ENCODE results near the gene MYH7.
"Not testable (repeated sequence)": the region's sequence is repeated elsewhere in the genome, so short reads cannot be mapped to it uniquely, and the experiment has no call there.

Gene MYH7

DNA sequence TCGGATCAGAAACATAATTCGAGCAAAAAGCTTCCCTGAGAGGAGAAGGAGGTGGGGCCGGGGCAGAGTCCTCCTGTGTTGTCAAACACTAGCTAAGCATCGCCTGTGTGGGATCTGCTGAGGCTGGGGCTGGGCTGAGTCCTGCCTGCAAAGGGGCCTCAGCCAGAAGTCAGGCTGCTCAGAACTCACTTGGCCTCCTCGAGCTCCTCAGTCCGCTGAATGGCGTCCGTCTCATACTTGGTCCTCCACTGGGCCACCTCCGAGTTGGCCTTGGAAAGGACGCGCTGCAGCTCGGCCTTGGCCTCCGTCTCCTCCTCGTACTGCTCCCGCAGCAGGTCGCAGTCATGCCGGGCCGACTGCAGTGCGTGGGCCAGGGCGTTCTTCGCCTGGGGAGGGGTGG, 17.4 kb downstream of the MYH7 start:
- TF ChIP-seq POLR2AphosphoS5 (IDR thresholded peaks at IDR 0.05; ENCODE audit: low read depth, low read length) (no peak), POU2F2 (IDR thresholded peaks at IDR 0.05; ENCODE audit: low read depth, low read length) (no peak), TAF1 (IDR thresholded peaks at IDR 0.05; ENCODE audit: low read depth, low read length) (no peak), SPI1 (IDR thresholded peaks at IDR 0.05; ENCODE audit: low read depth, low read length) (no peak), PAX5 (IDR thresholded peaks at IDR 0.05; ENCODE audit: insufficient read depth, low read length, severe bottlenecking) (no peak), POLR2A (IDR thresholded peaks at IDR 0.05; ENCODE audit: low read depth, low read length) (no peak)
- DNase-seq (ENCODE audit: insufficient read length, low spot score) (no peak), FAIRE-seq (no peak)

DNA sequence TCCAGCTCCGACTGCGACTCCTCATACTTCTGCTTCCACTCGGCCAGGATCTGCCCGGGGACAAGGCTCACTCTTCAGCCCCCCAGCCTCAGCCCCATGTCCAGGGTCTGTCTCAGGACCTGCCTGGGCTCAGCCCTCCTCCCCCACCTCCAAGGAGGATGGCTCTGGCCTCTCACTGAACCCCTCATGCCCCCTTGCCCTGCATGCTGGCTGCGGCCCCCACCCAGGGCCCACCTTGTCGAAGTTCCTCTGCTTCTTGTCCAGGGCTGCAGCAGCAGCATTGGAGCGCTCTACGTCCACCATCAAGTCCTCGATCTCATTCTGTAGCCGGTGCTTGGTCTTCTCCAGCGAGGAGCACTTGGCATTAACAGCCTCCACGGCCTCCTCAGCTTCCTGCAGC, 18.2 kb downstream of the MYH7 start:
- DNase-seq (ENCODE audit: insufficient read length, low spot score); FAIRE-seq: not testable (repeated sequence)

DNA sequence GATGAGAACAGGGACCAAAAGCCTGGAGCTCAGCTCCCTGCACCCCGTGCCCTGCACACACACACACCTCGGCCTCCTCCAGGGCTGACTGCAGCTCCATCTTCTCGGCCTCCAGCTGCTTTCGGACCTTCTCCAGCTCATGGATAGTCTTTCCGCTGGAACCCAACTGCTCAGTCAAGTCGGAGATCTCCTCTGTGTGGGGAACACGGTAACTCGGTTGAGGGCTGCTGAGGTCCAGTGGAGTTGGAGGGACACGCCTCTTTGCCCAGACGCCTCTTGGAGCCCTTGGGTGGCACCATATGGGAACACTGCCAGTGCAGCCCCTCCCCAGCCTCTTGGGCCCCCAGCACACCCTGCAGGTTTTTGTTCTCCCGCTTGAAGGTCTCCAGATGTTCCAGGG, 18.7 kb downstream of the MYH7 start:
- no peak for TF ChIP-seq POU2F2 (IDR thresholded peaks at IDR 0.05; ENCODE audit: low read depth, low read length)
- no peak for TF ChIP-seq POLR2A (IDR thresholded peaks at IDR 0.05; ENCODE audit: low read depth, low read length)
- no peak for TF ChIP-seq PAX5 (IDR thresholded peaks at IDR 0.05; ENCODE audit: insufficient read depth, low read length, severe bottlenecking)
- no peak for TF ChIP-seq POLR2AphosphoS5 (IDR thresholded peaks at IDR 0.05; ENCODE audit: low read depth, low read length)
- no peak for TF ChIP-seq SPI1 (IDR thresholded peaks at IDR 0.05; ENCODE audit: low read depth, low read length)
- TF ChIP-seq TAF1 (IDR thresholded peaks at IDR 0.05; ENCODE audit: low read depth, low read length): no peak
- no peak for FAIRE-seq
- no peak for DNase-seq (ENCODE audit: insufficient read length, low spot score)

DNA sequence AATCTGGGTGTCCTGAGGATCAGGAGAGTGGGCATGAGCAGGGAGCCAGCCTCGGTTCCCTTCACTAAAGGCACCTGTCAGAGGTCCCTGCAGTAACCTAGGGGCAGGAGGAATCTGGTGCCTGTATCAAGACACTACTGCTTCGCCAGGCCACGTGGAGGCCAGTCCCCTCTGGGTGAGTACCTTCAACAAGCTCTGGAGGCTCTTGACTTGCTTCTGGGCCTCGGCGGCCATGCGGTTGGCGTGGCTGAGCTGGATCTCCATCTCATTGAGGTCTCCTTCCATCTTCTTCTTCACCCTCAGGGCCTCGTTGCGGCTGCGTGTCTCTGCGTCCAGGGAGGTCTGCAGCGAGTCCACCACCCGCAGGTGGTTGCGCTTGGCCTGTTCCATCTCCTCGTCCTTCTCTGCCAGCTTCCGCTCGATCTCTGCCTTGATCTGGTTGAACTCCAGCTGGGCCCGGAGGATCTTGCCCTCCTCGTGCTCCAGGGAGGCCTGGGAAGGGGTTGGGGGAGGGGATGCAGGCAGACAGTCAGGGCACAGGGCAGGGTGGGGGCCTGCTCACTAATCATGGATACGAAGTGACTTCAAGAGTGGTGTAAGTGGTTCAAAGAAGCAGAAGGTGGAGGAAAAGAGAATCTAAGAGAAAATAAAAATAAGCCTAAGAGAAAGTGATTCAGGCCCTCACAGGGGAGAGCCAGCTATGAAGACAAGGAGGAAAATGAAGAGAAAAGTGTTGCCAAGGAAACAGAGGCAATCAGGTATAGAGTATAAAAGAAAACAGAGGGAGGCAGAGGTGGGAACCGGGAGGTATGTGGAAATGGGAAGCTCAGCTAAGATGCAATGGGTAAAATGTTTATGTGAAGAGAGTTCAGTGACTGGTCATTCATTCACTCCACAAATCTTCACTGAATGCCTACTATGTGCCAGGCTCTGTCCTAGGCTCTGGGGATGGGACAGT, 19.4 kb downstream of the MYH7 start:
- TF ChIP-seq TAF1 (IDR thresholded peaks at IDR 0.05; ENCODE audit: low read depth, low read length): no peak
- no peak for TF ChIP-seq POU2F2 (IDR thresholded peaks at IDR 0.05; ENCODE audit: low read depth, low read length)
- TF ChIP-seq PAX5 (IDR thresholded peaks at IDR 0.05; ENCODE audit: insufficient read depth, low read length, severe bottlenecking): no peak
- no peak for TF ChIP-seq POLR2AphosphoS5 (IDR thresholded peaks at IDR 0.05; ENCODE audit: low read depth, low read length)
- no peak for TF ChIP-seq SPI1 (IDR thresholded peaks at IDR 0.05; ENCODE audit: low read depth, low read length)
- no peak for TF ChIP-seq POLR2A (IDR thresholded peaks at IDR 0.05; ENCODE audit: low read depth, low read length)
- no peak for FAIRE-seq

DNA sequence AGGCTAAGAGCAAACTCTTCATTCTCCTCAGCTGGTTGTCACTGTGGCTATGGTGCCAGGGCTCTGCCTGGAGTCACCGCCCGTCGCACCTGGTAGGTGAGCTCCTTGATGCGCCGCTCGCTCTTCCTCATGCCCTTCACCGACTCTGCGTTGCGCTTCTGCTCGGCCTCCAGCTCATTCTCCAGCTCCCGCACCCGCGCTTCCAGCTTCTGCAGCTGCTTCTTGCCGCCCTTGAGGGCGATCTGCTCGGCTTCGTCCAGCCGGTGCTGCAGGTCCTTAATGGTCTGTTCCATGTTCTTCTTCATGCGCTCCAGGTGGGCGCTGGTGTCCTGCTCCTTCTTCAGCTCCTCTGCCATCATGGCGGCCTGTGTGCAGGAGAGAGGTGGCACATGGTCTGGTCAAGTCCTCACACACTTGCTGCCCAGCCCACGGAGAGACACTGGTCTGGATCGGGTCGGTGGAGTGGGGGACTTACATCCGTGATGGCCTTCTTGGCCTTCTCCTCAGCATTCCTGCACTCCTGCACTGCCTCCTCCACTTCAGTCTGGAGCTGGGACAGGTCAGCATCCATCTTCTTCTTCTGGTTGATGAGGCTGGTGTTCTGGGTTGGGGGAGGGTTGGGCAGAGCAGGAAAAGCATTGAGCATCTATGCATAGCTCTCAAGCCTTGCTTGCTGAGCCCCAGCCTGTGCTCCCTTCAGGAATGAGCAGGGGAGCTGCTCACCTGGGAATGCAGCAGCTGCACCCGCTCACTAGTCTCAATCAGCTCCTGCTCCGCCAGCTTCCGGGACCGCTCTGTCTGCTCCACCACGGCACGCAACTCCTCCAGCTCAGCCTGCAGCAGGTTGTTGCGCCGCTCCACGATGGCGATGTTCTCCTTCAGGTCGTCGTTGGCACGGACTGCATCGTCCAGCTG, 20.3 kb downstream of the MYH7 start:
- TF ChIP-seq POU2F2 (IDR thresholded peaks at IDR 0.05; ENCODE audit: low read depth, low read length) (no peak), POLR2AphosphoS5 (IDR thresholded peaks at IDR 0.05; ENCODE audit: low read depth, low read length) (no peak), SPI1 (IDR thresholded peaks at IDR 0.05; ENCODE audit: low read depth, low read length) (no peak), PAX5 (IDR thresholded peaks at IDR 0.05; ENCODE audit: insufficient read depth, low read length, severe bottlenecking) (no peak)
- DNase-seq (ENCODE audit: insufficient read length, low spot score) (no peak), FAIRE-seq (no peak)

More for the DNA sequence above, 19.4 kb downstream of the MYH7 start:
- no peak for DNase-seq (ENCODE audit: insufficient read length, low spot score)

DNA sequence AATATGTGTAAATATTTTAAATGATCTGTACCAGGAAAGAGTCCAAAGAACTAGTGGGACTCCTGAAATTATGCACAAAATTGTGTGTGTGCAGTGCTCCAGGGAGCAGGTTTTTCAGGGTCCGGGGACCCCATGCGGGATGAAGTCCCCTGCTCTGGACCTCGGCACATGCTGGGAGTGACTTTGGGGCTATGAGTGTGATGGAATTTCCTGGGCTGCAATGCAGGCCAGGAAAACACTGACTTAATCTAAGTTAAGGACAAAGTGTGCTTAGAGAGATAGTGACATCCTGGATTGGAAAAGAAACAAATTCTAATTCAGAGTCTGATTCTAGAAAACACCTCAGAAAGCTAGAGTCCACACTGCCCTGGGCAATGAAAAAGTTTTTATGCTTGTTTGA, 21.2 kb downstream of the MYH7 start:
- DNase-seq (ENCODE audit: insufficient read length, low spot score) (no peak), FAIRE-seq (no peak)
- TF ChIP-seq SPI1 (IDR thresholded peaks at IDR 0.05; ENCODE audit: low read depth, low read length): no peak
- no peak for TF ChIP-seq POU2F2 (IDR thresholded peaks at IDR 0.05; ENCODE audit: low read depth, low read length)
- TF ChIP-seq TAF1 (IDR thresholded peaks at IDR 0.05; ENCODE audit: low read depth, low read length): no peak
- TF ChIP-seq POLR2AphosphoS5 (IDR thresholded peaks at IDR 0.05; ENCODE audit: low read depth, low read length): no peak
- TF ChIP-seq PAX5 (IDR thresholded peaks at IDR 0.05; ENCODE audit: insufficient read depth, low read length, severe bottlenecking): no peak
- TF ChIP-seq POLR2A (IDR thresholded peaks at IDR 0.05; ENCODE audit: low read depth, low read length): no peak

DNA sequence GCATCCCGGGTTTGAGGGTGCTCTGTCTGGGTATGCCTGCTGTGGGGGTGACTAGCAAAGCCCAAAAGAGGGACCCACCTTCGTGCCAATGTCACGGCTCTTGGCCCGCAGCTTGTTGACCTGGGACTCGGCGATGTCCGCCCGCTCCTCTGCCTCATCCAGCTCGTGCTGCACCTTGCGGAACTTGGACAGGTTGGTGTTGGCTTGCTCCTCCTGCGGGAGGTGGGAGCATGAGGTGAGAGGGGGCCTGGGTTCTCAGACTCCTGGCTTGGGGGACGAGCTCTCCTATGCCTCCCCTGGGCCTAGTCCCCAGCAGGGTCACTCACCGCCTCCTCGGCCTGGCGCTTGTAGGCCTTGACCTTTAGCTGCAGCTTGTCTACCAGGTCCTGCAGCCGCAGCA, 21.8 kb downstream of the MYH7 start:
- no peak for TF ChIP-seq POLR2AphosphoS5 (IDR thresholded peaks at IDR 0.05; ENCODE audit: low read depth, low read length)
- no peak for TF ChIP-seq POU2F2 (IDR thresholded peaks at IDR 0.05; ENCODE audit: low read depth, low read length)
- no peak for TF ChIP-seq POLR2A (IDR thresholded peaks at IDR 0.05; ENCODE audit: low read depth, low read length)
- TF ChIP-seq TAF1 (IDR thresholded peaks at IDR 0.05; ENCODE audit: low read depth, low read length): no peak
- TF ChIP-seq SPI1 (IDR thresholded peaks at IDR 0.05; ENCODE audit: low read depth, low read length): no peak
- TF ChIP-seq PAX5 (IDR thresholded peaks at IDR 0.05; ENCODE audit: insufficient read depth, low read length, severe bottlenecking): no peak
- DNase-seq (ENCODE audit: insufficient read length, low spot score) (no peak), FAIRE-seq (no peak)

DNA sequence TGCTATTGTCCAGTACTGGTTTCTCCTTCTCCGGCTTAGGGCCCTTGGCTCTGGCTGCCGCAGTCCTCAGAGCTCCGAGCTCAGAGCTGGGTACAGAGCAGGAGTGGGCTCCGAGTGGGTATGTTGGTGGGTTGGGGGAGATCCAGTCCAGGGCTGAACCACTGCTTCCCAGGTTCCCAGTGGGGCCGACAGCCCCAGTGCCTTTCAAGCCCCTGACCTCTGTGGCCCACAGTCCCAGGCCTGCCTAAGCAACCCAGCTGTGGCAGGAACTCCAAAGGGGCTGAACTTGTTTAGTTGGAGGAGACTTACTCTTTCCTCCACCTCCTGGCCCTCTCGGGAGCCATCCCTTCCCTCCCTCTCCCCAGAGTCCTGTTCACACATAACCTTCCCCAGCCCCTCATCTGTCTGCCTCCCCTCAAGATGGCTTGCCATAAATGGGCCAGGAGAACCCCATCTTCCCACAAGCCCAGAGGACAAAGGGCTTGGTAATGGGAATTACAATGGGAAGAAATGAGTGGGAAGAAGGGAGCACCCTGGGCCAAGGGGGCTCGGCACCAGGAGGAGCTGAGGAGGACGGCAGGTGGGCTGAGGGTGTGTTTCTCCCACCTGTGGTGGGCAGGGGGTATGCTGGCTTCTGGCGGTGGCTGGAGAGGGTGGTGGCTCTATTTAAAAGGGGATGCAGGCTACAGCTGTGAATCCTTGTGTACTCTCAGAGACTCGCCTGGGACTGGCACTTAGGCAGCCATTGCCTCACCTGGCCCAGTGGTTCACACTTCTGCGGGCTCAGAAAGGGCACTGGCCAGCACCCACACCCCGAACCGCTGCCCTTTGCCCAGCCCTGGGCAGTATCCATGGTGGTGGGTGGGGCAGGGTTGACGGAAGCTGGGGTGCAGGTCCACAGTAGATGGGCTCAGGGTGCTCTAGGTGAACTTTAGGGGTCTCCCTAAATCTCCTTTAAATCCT, 23.6 kb downstream of the MYH7 start:
- DNase-seq (ENCODE audit: insufficient read length, low spot score): no peak
- no peak for TF ChIP-seq POU2F2 (IDR thresholded peaks at IDR 0.05; ENCODE audit: low read depth, low read length)
- no peak for TF ChIP-seq POLR2AphosphoS5 (IDR thresholded peaks at IDR 0.05; ENCODE audit: low read depth, low read length)
- TF ChIP-seq SPI1 (IDR thresholded peaks at IDR 0.05; ENCODE audit: low read depth, low read length): no peak
- TF ChIP-seq PAX5 (IDR thresholded peaks at IDR 0.05; ENCODE audit: insufficient read depth, low read length, severe bottlenecking): no peak
- no peak for TF ChIP-seq POLR2A (IDR thresholded peaks at IDR 0.05; ENCODE audit: low read depth, low read length)
- TF ChIP-seq TAF1 (IDR thresholded peaks at IDR 0.05; ENCODE audit: low read depth, low read length): no peak
- FAIRE-seq: no peak
